ENCODE measurements around the gene SLC25A21. TPM values are rescaled to one million over a fixed set of nuclear protein-coding genes. Genes with fewer than 3 reads are reported as not detected.
"Not testable (repeated sequence)": the region's sequence is repeated elsewhere in the genome, so short reads cannot be mapped to it uniquely, and the experiment has no call there.

The SLC25A21 gene
- total RNA-seq, 1 experiment from 2014 or later = 1.4 TPM

GRCh38 chr14:37147310-37147880 is 25.0 kb downstream of the SLC25A21 start:
- ChIA-PET POLR2A (no interaction called here), CTCF (interaction anchor here (0.6 to 7.7 kb wide), 11 partner anchors 13 to 594 kb away, joined by 3 to 119 read pairs (median 3); no protein-coding TSS in a partner anchor)
- TF ChIP-seq CTCF (IDR thresholded peaks at IDR 0.05; ENCODE audit: unreplicated experiment) = no peak
- Mint-ChIP-seq H3K9me3 (ENCODE audit: unreplicated experiment) (no peaks in the 10 kb centered on the region), H3K27me3 (ENCODE audit: insufficient read depth, unreplicated experiment) (no peaks in the 10 kb centered on the region), H3K4me1 (ENCODE audit: insufficient read depth, unreplicated experiment) (peaks cover 30% of the 10 kb centered on the region), H3K4me3 (ENCODE audit: unreplicated experiment) (no peak overlapping the region), H3K27ac (ENCODE audit: low read depth, unreplicated experiment) (no peak overlapping the region), H3K36me3 (ENCODE audit: insufficient read depth, unreplicated experiment) (no peaks in the 10 kb centered on the region)
- intact Hi-C loops (cut with micrococcal nuclease) = no loop called here
- DNase-seq (ENCODE audit: unreplicated experiment) = no peak
- BruUV-seq (replicated peaks) = no TSS peak

GRCh38 chr14:37146438-37146837 is 26.0 kb downstream of the SLC25A21 start:
- H3K27me3 Mint-ChIP-seq (ENCODE audit: insufficient read depth, unreplicated experiment); intact Hi-C loops (cut with micrococcal nuclease); H3K4me3 Mint-ChIP-seq (ENCODE audit: unreplicated experiment); BruUV-seq (replicated peaks); H3K9me3 Mint-ChIP-seq (ENCODE audit: unreplicated experiment); H3K36me3 Mint-ChIP-seq (ENCODE audit: insufficient read depth, unreplicated experiment); H3K27ac Mint-ChIP-seq (ENCODE audit: low read depth, unreplicated experiment); DNase-seq (ENCODE audit: unreplicated experiment): not testable (repeated sequence)
- POLR2A ChIA-PET = interaction anchor here (0.6 to 1.2 kb wide), 3 partner anchors 29 to 485 kb away, joined by 3 read pairs; no protein-coding TSS in a partner anchor
- CTCF ChIA-PET = interaction anchor here (1.2 to 2.3 kb wide), 5 partner anchors 29 to 593 kb away, joined by 6 to 15 read pairs (median 12); no protein-coding TSS in a partner anchor
- peaks cover 30% of the 10 kb centered on the region for H3K4me1 Mint-ChIP-seq (ENCODE audit: insufficient read depth, unreplicated experiment)

- Mint-ChIP-seq H3K9me3 (ENCODE audit: unreplicated experiment) (no peaks in the 10 kb centered on the region), H3K36me3 (ENCODE audit: insufficient read depth, unreplicated experiment) (no peaks in the 10 kb centered on the region), H3K27me3 (ENCODE audit: insufficient read depth, unreplicated experiment) (no peaks in the 10 kb centered on the region), H3K27ac (ENCODE audit: low read depth, unreplicated experiment) (peak overlapping the region; percentile 77), H3K4me3 (ENCODE audit: unreplicated experiment) (no peak overlapping the region), H3K4me1 (ENCODE audit: insufficient read depth, unreplicated experiment) (peaks cover 22% of the 10 kb centered on the region)
- intact Hi-C loops (cut with micrococcal nuclease) = no loop called here
- ChIA-PET POLR2A (interaction anchor here (0.6 to 1.2 kb wide), 3 partner anchors 12 to 157 kb away, joined by 3 read pairs; no protein-coding TSS in a partner anchor), CTCF (interaction anchor here (0.7 to 2.3 kb wide), 8 partner anchors 28 to 592 kb away, joined by 3 to 15 read pairs (median 6); no protein-coding TSS in a partner anchor)
- BruUV-seq (replicated peaks) = no TSS peak
- TF ChIP-seq CTCF (IDR thresholded peaks at IDR 0.05; ENCODE audit: unreplicated experiment) = no peak
- DNase-seq (ENCODE audit: unreplicated experiment) = peak; percentile 62
These were observed 27.0 kb downstream of the SLC25A21 start for GRCh38 chr14:37145395-37145794.

- peaks cover 19% of the 10 kb centered on the region for H3K4me1 Mint-ChIP-seq (ENCODE audit: insufficient read depth, unreplicated experiment)
- no peaks in the 10 kb centered on the region for H3K27me3 Mint-ChIP-seq (ENCODE audit: insufficient read depth, unreplicated experiment)
- TF ChIP-seq CTCF (IDR thresholded peaks at IDR 0.05; ENCODE audit: unreplicated experiment) = no peak
- H3K4me3 Mint-ChIP-seq (ENCODE audit: unreplicated experiment) = no peak overlapping the region
- intact Hi-C loops (cut with micrococcal nuclease) = no loop called here
- BruUV-seq (replicated peaks) = no TSS peak
- CTCF ChIA-PET = interaction anchor here (0.6 to 2.3 kb wide), 9 partner anchors 27 to 591 kb away, joined by 3 to 15 read pairs (median 5); no protein-coding TSS in a partner anchor
- no peaks in the 10 kb centered on the region for H3K36me3 Mint-ChIP-seq (ENCODE audit: insufficient read depth, unreplicated experiment)
- no peak for DNase-seq (ENCODE audit: unreplicated experiment)
- H3K27ac Mint-ChIP-seq (ENCODE audit: low read depth, unreplicated experiment) = peak overlapping the region; percentile 77
- no peaks in the 10 kb centered on the region for H3K9me3 Mint-ChIP-seq (ENCODE audit: unreplicated experiment)
- POLR2A ChIA-PET = no interaction called here
These were observed 27.6 kb downstream of the SLC25A21 start for GRCh38 chr14:37144729-37145363.

Data from MCF 10A (cell line).